SHP77 treated with DMSO at 0.1 percent for 48 hours (cell line): ENCODE data around the gene SLC29A3.

Source experiments
- DNase-seq: peaks from one replicate; lab custom pipeline; 2025; lab: John Stamatoyannopoulos, UW

Gene SLC29A3

DNA sequence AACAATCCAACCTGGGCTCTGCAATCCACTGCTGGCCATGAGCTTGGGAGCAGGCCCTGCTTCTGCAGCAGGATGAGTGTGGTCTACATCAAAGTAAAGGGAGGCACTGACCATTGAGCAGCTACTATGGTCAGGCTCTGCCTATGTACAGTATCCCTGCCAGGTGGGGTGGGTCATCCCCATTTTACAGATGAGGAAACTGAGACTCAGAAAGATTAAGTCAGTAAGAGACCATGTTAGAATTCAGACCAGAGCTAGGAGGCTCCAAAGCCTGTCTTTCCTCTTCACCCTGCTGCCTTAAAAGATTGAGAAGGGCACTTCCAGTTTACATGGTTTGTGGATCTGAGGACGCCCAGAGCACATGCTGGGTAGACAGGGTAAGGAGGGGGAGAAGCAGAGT is 50.5 kb downstream of the SLC29A3 start:
- DNase-seq, result no peak

DNA sequence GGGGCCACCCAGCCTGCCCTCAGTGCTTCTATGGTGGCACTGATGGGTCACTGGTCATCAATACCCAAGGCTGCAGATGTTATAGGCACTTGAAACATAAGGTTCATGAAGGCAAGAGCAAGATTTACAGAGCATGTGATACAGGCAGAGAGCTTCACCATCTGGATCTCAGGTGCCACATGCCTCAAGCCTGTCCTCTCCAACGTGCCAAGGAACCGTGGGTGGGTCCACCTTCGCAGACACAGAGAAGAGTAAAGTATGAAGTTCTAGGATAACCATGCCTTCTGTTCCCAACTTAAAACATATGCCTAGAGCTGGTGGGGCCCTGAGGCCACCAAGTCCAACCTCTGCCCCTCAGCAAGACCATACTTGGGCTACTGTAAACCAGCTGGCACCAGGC is 51.0 kb downstream of the SLC29A3 start:
- no peak for DNase-seq

DNA sequence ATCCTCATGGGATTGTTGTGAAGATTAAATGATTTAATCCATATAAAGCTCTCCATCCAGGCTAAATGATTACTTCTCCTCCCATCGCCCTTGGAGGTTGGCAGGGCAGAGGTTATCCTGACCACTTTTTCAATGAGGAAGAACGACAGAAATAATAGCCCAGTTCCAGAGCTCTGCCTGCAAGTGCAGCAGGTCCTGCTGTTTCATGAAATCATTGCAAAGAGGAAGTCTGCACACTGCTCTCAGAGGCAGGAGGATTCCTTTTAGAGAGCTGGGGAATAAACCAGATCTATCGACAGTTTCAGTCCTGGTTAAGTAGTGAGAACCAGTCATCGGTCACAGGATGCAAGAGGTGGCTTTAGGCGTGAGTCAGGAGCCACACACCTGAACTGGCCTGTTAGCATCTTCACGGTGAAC is 52.7 kb downstream of the SLC29A3 start:
- DNase-seq, result no peak

DNA sequence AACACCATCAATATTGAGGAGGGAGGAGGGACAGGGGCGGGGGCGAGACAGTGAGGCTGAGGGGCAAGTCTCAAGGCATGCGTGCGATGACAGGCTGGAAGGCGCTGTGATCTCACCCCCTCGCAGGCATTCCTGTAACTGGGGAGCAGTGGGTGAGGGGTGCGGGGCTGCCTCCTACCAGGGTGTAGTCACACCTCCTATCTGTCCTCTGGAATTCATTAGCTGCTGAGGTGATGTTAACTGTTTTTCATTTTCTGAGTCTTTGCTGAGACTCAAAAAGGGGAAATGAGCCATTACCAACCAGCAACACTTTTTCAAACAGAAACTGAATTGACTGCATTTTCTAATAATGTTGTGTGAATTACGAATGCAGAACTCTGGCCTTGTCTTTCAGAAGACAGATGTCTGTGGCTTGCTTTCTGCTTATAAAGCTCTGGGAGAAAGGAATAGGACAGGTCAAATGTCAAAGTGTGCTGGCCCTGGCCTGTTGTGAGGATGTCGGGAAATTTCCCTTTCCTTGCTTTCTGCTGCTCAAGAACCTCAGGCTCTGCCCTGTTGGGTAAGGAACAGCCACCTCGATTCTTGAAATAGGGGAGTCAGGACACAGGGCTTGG is 53.9 kb downstream of the SLC29A3 start:
- DNase-seq, result no peak

DNA sequence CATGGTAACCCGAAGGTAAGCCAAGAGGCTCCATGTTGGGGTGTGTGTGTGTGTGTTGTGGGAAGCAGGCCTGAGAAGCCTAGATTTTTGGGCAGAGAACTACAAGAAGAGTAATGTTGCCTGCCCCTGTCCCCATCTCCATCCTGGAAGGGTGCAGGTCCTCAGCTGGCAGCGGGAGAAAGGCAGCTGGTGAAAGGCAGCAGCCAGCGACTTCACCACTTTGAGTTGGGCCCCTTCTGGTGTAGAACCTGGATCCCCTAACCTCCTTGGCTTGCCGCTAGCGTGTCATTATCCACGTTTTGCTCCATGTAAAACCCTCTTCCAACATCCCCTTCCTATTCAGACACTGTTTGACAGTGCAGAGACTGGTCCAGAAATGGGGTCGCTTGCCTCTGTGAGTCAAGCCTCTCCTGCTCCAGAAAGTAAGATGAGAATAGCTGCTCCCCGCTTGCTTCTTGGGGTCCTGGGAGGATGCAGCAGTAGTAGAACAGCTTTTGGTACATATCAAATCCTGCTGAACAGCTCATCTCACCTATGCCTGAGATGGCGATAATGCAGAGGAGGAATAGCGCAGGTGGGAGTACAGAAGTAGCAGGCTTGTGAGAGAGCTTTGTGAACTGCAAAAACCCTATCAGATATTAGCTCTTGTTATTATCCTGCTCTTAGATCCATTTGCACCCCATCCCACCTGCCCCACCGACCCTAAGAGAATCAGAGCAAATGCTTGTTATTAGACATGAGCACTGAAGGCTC is 55.6 kb downstream of the SLC29A3 start:
- no peak for DNase-seq

DNA sequence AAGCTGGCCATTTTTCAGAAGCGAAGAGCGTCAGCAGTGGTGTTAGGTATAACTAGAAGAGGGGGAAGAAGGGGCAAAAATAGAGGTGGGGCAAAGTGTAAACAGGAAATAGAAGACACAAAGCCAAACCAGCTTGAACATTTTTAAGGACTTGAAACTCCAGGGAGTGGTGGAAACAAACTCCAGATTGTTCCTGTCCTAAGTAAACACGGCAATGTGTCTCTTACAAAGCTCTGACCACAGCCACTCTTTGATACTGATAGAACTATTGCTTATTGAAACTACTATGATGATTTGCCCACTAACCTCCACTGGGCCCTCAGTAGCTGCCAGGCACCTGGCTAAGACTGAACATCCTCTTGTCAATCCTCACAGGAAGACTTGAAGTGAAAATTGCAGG is 56.9 kb downstream of the SLC29A3 start:
- no peak for DNase-seq

DNA sequence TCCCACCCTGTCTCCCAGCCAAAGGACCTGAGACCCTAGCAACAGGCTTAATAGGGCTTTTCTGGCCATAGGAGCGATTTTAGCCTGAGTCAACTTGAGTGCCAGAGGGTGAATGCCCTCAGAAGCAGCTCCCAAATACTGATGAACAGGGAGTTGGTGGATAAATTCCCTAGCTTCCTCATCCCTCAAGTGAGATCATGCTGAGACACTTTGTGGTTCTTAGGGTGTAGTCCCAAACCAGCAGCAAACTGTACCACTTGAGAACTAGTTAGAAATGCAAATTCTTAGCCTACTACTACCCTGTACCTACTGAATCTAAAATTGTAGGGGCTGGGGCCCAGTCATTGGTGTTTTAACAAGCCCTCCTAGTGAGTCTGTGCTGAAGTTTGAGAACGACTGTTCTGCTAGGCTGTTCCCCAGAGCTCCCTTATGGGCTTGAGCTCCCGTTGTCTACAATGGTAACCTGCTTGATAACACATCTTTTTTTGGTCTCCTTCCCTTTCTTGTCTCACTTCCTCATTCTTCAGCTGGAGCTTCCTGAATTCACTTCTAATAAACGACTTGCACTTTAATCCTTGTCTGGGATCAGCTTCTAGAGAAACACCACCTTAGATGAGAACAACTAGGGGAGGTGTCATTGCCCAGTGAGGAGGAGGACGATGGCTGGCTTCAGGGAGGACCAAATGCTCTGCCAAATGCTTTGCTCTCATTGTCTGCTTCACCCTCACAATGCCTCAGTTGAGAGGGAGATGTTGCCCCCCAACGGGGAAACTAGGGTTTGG is 59.5 kb downstream of the SLC29A3 start:
- no peak for DNase-seq

DNA sequence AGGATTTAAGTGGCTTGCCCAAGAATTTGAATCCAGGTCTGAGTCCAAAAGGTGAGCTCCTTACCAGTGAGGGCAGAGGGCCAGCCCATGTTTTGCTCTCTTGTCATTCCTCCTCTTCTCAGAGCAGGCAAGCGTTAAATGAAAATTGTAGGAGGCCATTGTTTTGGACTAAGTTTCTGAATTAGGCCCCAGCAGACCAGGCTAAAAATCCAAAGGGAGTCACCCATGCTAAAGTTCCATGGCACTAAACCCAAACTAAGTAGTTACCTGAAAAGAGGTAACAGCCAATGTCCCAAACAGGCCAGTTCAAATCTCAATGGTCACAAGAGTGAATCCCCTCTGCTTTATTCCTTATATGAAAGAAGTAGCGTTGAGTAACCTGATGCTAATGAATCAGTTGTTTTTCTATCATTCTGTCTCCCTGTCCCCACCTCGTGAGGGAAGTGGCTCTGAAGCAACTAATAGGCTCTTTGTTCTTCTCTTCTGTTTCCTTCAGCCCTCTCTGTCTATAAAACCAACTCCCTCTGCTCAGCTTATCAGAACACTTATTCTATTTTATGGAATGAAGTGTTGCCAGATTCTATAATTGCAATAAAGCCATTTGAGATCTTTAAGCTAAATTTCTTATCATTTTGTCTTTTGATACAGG is 60.2 kb downstream of the SLC29A3 start:
- DNase-seq, result no peak

DNA sequence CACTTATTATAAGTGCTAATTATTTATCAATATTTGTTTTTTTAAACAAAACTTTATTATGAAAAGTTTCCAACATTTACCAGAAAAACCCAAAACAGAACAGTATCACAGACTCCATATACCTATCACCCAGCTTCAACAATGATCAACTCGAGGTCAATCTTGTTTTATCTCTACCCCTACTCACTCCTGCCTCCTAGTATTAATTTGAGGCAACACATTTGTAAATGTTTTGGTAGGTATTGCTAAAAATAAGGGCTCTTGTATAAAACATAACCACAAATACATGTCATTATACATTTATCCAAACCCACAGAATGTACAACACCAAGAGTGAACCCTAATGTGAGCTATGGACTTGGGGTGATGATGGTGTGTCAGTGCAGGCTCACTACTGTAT is 61.8 kb downstream of the SLC29A3 start:
- no peak for DNase-seq

DNA sequence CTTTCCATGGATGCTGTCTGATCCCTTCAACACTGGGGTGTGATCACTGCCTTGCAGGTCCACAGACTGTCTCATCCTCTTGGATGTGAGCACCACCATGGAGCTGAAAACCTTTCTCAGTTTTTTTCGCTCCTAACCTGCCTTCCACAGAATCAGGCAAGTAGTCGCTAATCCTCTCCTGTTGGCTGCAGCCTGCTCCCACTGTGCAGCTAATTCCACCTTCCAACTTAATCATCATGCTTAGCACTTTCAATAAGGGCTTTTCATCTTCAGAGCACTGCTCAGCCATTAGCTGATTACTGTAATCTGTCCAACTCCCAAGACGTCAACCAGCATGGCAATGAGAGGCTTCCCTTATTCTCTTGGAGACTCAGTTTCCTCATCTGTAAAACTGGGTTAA is 62.6 kb downstream of the SLC29A3 start:
- no peak for DNase-seq

DNA sequence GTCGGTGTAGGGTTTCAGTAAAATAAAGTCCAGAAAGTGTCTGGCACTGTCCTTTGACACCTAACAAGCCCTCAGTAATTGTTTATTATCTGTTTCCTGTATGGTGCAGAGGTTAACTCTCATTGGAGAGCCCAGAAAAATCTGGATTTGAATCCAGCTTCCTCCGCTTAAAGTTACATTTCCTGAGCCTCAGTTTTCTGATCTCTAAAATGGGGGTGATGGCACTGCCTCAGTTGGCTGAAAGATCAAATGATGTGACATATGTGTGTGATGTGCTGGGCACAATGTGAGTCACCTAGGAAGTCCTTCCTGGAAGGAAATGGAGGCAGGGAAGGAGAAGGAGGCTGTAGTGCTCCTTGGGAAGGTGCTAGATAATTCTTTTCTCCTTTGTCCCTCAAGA is 63.0 kb downstream of the SLC29A3 start:
- DNase-seq, result no peak

DNA sequence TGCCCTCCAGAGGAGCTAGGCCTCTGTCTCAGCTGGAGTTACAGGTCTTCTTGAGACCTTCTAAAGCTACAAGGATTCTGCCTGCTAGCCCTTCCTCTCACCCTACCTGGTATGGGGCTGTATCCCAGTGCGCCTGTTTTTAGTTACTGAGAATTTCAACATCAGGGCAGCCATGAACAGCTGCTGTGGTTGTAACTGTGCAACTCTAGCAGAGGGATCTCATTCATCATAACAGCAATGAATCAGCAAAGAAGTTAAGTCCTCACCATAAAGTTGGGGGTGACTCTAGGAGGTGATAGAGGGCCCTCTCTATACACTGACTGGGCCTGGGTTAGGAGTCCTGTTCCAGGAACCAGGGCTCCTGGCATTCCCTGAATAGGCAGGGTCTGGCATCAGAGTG is 63.7 kb downstream of the SLC29A3 start:
- DNase-seq, result no peak

DNA sequence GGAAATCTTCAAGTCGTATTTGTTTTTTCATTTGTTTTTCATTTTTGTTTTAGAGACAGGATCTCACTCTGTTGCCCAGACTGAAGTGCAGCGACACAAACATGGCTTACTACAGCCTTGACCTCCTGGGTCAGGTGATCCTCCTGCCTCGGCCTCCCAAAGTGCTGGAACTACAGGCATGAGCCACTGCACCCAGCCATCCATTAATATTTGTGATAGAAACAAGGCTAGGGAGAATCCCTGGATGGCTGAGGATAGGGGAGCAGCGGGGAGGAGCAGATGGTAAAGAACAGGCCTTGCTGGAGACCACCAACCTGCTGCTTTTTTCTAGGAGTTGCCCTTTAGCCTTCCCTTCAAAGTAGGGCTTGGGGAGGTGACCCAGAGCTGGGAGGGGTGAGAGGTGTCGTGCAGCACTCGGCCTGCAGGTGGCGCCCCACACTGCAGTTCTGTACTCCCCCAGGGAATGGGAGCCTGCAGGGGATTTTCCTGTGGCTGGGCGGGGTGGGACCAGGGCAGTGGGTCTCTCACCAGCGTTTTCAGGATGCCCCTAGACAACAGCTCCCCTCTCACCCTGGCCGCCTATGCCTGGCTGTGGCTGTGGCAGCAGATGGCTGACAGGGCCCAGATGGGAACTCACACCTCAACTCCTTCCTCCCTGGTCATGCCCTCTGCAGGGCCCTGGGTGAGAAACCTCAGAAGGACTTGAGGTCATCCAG is 65.1 kb downstream of the SLC29A3 start:
- DNase-seq, result no peak

DNA sequence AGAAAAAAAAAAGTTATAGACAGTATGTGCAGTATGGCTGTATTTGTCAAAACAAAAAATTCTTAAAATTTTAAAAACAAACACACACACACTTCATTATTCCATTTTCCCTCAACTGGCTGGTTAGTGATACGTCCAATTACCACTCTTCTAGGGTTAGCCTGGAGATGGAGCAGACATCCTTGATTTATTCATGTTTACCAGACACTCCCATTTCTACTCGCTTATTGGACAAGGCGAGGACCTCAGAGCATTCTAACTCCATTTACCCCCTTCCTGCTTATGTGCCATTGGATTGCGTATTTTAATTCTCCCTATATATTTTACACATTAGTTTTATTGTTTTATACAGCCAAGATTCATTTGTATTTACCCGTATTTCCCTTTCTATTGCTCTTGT is 69.1 kb downstream of the SLC29A3 start:
- no peak for DNase-seq

DNA sequence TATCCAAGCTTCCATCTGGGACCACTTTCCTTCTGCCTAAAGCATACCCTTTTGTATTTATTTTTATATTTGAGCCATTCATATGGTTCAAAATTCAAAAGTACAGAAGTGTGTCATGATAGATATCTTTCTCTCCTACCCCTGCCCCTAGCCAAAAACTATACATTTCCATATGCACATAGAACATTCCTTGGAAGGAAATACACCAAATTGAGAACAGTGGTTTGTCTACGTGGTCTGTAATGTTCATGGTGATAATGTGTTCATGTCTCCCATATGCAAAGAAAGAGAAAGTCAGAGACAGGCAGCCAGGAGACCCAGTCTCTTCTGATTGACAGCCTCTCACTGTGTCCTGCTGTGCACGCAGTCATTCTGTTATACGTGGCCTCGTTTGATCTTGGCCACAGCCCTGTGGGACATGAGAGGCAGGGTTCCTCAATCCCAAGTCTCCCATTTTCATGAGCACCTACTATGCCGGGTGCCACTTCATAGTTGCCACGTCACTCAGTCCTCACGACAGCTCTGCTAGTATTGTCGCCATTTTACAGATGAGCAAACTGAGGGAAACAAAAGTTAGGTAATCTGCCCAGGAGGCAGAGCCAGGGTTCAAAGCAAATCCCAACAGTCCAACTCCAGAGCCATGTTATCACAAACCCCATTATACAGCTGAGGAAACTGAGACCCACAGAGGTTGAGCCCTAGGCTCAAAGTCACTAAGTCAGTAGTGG is 69.7 kb downstream of the SLC29A3 start:
- DNase-seq, result no peak

DNA sequence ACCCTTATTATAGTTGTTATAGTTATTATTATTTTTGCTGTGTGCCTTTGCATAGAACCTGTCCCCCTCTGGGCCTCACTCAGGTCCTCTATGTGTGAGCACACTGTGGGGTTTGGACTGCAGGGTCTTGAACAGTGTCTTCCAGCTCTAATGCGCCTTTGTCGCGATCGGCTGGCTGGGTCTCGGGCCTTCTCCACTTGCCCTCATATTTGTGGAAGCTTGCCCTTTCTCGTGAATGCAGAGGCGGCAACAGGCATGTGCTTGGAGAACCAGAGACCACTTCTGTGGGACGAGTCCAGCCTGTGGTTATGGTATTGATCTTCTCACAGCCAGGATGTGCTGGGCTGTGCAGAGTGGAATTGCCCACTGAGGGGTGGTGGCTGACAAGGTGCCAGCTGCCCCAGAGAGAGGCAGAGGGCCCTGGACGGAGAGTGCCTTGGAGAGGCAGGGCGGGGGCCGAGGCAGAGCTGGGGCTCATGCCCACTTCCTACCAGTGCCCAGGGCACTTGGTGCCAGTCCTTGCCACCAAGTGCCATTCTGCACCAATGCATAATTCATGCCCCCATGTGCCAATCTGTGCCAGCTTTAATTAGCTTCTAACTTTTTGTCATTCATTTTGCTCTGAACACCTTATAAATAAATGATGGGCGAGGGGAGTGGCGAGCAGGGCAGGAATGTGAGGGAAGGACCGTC is 70.9 kb downstream of the SLC29A3 start:
- DNase-seq, result no peak

DNA sequence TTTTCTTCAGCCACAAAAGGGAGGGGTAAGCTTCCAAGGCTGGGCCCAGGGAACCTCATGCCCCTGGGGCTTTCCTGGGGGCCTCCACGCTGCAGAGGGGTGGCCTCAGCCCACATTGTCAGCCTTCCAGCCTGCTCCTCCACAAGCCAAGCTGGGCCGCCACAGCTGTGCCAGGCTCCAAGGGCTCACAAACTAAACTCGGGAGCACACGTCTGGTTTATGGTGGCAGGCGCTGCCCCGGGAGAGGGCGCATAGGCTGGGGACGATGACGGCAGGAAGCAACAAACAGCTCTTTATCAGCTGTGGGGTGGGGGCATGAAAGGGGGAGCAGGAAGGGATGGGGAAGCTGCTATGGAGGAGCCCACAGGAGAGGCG is 71.4 kb downstream of the SLC29A3 start:
- no peak for DNase-seq

DNA sequence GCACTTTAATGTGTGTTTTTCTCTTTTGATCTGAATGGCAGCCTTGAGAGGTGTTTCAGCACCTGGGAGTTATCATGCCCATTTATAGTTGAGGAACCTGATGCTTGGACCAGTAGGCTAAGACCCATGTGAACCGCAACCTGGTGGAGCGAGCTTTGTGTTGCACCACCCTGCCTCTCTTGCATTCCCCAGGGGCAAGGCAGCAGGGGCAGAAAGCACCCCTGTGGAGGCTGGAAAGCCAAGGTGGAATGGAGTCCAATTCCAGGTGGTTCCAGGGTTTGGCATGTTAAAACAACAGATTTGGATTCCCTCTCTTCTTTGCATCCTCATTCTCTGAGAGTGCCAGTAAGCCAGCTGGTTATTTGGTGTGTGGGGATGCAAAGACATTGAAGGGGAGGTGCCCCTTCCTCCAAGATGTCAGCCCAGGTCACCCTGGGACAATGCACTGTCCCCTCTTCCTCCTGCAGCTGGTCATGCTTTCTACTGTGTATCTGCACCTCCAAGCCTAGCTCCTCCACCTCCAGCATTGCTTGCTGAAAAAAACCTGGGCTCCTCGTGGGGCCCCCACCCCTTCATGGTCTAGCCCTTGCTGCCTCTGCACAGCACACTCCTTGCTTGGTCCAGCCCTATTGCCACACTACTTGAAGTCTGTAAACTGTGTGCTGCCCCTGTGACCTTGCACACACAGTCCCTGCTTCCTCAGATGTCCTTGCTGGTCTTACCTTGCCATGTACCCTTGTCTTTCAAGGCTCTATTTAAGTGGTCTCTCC is 72.0 kb downstream of the SLC29A3 start:
- no peak for DNase-seq

DNA sequence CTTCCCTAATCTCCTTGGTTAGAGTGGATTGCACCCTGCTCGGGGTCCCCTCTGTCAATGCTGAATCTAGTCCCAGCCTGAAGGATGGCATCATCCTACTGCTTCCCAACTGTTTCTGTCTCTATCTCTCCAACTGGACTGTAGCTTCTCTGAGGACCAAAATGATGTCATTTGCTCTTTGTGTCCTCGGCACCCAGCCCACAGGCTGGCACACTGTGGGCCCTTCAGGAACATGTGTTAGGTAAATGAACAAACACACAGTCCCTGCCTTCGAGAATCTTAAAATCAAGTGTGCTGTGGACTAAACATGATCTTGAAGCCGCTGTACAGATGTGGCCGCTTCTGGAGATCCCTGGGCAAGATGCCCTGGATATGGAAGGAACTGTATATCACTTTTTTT is 72.6 kb downstream of the SLC29A3 start:
- no peak for DNase-seq

DNA sequence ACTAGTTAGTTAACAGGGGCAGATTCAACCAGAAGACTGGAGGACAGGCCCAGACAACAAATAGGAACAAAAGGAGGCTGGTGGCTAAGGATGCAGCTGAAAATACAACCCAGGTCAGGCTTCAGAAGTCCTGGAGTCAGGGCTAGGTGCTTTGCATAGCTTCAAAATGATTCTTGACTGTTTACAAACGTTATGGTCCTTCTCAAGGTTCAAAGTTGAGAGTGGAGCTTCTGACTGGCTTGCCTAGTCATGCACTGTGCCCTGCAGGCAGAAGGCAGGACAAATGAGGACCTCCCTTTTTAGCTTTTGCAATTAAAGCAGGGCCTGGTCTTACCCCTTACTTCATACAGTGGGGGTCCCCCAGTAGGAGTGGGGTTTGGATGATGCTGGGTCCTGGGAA is 73.2 kb downstream of the SLC29A3 start:
- no peak for DNase-seq
